GM21381 (cell line): Measurements from ENCODE around the gene CYB5B.
A peak's percentile ranks its signal among the peaks of the same experiment; 100 is the strongest.

Experiments used
- ATAC-seq: cut with Tn5 transposase; IDR thresholded peaks from one replicate; pipeline ENCODE4 v1.9.1; 2021; ENCODE audit warnings: mild to moderate bottlenecking, moderate library complexity; ENCODE audit not compliant: unreplicated experiment

CYB5B gene

DNA sequence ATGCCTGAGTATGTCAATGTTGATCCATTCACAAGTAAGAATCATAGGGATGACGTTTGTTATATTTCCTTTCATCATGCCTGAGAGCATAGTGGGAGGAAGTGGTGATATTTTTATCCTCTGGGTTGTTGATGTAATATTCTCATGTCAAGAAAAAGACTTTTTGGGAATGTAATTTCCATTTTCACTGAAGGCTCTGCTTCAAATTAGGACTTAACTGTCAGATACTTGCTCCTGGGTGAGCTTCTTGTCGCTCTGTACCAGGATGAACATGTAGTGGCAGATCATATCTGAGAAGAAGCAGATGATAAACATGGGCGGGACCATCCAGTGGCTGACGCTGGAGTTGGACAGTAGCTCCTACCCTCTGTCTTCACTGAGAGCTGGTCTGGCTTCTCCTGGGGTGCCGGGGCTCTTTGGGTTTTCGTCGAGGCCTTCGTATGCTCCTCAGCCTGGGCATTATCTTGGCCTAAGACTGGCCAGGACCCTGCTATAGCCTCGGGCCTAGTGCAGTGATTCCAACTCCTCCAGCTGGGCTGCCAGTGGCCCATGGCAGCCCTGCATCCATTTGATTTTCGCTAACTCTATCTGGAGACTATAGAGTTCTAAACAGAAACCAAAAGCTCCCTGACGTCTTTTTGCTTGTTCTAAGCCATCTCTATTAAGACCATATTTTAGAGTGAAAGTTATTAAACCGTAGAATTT, 19.7 kb downstream of the CYB5B start:
- ATAC-seq, result no peak

DNA sequence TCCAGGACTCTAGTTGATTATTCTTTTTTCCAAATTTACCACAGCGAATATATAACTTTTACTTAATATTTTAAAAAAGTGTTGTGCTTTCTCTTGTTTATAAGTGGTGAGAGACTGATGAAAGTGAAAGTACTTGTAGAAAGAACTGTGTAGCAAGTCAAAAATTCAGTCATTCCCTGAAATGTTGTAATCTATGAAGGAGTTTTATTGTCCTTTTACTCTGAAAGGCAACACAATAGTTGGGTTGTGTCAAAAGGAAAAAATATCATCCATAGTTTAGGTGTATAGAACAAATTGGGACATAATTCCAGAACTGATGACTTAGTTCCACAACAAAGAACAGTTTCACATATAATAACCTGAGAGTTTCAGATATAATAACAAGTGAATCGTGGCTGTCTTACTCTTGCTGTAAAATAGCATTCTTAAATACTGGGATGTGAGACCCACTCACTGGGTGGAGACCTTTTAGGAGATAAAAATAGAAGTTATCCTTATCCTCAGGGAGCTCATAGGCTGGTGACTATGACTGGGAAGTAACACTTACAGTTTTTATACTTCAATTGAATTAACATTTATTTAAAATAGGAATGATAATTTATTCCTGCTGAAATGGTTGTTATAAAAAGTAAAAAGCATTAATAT, 20.6 kb downstream of the CYB5B start:
- no peak for ATAC-seq

GRCh38 chr16:69448470-69449193, 24.2 kb downstream of the CYB5B start:
- no peak for ATAC-seq

DNA sequence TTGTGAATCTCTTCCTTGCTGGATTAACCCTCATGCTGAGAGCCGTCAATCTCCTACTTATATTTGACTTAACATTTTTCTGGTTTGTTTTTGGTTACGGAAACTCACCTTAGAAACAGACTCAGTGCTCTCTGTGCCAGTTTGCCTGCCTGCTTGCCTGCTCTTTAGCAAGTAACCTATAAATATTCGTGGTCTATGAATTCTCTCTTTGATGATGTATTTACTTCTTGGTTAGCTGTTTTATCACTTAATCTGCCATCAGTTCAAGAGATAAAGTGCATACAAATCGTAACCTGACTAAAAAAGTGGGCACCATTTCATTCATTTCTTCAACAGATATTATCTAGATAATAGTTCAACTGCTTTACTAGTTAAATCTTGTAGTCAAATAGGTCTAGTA, 26.7 kb downstream of the CYB5B start:
- no peak for ATAC-seq

- no peak for ATAC-seq
Measured at GRCh38 chr16:69453936-69454335, 29.5 kb downstream of the CYB5B start.

DNA sequence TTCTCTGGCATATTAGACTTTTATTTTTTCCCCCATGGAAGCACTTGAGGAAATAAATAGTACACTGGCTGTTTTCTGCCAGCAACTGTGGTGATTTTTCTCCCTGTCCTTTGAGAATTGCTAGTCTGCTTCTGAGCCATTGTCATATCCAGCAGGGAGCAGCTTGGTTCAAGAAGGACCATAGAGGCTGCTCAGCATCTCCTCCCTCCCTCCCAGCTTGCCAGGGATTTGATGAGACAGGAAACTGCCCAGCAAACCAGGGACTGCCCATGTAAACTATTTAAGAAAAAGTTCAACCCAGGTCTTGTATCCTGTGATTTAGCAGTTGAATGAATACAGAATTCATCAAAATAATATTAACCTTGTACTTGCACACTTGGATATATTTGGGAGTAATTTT, 39.5 kb downstream of the CYB5B start:
- ATAC-seq, result no peak

GRCh38 chr16:69465083-69465721, 40.8 kb downstream of the CYB5B start:
- ATAC-seq, result no peak

GRCh38 chr16:69465881-69466280, 41.5 kb downstream of the CYB5B start:
- no peak for ATAC-seq

DNA sequence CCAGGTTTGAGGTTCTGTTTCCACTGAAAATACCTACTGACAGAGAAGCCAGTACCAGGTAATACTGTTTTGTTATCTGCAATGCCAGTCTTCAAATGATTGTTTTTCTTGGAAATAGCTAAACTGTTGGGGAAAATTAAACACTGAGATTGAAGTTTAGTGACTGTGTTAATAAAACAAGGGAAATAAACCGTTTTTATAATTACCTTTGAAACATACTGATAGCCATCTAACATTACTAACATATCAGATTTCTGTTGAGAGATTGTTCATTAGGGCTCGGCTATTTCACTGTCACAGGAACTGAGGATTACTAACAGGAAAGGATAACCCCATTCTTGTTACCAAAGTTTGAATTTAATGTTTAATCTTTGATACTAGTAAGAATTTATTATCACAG, 42.1 kb downstream of the CYB5B start:
- ATAC-seq, result no peak

DNA sequence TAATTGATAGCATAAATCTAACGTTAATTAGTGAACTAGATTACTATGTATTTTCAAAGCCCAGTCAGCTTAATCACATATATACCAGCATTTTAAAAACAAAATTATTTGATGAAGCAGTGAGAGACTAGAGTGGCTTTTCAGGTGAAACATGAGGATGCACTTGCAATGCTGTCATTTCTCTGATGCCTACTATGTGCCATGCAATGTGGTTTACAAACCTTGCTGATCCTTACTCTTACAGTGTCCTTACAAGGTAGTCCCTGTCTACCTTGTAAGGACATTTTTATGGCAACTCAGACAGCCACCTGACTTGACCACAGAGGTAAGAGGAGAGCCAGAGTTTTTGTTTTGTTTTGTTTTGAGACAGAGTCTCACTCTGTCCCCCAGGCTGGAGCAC, 42.7 kb downstream of the CYB5B start:
- ATAC-seq, result no peak

DNA sequence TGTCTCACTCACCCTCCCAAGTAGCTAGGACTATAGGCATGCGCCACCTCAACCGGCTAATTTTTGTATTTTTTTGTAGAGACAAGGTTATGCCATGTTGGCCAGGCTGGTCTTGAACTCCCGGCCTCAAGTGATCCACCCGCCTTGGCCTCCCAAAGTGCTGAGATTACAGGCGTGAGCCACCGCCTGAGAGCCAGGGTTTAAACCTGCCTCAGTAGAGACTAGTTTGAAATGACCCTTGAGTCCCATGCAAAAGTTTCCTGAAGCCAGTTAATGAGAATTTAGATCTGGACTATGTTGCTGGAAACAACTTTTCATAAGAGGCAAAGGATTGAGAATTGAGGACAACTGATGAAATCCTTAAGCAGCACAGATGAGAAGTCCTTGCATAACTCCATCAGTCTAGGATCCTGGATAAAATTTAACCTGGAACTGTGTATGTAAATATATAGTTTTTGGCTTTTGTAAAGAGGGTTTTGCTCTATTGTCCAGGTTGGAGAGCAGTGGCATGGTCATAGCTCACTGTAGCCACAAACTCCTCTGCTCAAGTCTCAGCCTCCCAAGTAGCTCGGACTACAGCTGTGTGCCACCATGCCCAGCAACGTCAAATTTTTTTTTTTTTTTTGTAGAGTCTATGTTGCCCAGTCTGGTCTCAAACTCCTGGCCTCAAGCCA, 43.2 kb downstream of the CYB5B start:
- no peak for ATAC-seq

- peak; percentile 67 for ATAC-seq
Measured at GRCh38 chr16:69469807-69470561, 45.6 kb downstream of the CYB5B start.

DNA sequence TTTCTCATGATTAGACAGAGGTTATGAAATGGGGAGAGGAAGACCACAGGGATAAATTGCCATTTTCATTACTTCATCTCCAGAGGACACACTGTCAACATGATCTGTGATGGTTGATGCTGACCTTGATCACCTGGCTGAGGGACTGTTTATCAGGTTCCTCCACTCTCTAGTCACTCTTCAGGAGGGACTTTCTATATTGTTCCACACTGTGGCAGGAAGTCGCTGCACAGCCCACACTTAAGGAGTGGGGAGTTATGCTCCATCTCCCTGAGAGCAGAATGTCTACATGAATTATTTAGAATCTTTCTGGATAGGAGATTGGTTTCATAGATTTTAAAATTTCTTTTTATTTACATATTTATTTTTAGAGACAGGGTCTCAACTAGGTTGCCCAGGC, 46.7 kb downstream of the CYB5B start:
- ATAC-seq, result no peak

GRCh38 chr16:69474408-69474807, 50.0 kb downstream of the CYB5B start:
- no peak for ATAC-seq

- ATAC-seq, result no peak
Measured at GRCh38 chr16:69476920-69477443, 52.6 kb downstream of the CYB5B start.

DNA sequence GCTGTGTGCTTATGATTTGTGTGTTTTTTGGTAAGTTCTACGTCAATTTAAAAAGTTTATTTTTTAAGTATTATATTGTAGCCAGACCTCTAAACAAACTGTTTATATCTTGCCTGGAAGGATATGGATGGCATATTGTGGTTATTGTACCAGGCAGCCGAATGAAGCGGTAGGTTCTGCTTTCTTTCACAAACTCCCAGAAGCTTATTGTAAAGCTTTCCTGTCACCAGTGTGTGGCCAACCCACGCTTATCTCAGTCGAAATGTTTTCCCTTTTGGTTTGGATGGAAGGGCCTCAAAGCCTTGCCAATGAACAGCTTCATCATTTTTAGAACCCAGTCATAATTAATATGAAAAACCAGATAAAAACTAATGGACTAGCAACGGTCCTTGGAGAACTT, 53.1 kb downstream of the CYB5B start:
- no peak for ATAC-seq

DNA sequence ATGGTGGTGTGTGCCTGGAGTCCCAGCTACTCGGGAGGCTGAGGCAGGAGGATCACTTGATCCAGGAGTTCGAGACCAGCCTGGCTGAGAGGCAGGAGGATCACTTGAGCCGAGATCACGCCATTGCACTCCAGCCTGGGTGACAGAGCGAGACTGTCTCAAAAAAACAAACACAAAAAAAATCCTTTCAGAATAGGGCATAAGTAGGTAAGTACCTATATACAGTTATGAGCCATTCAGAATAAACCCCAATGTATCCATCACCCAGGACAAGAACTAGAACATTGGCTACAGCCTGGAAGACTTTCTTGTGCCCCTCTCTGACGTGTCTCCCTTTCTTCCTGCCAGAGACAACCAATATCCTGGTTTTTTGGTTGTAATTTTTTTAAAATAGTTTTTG, 54.3 kb downstream of the CYB5B start:
- no peak for ATAC-seq

DNA sequence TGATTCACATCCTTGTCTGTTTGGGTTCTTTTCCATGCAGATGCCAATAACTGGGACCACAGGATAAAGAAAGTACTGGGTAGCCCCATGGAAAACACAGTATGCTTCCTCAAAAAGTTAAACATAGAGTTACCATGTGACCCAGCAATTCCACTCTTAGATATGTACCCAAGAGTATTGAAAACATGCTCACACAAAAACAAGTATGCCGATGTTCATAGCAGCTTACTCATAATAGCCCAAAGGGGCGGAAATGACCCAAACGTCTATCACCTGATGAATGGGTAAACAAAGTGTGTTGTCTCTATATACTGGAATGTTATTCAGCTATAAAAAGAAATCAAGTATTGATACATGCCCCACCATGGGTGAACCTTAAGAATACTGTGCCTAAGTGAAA, 55.4 kb downstream of the CYB5B start:
- no peak for ATAC-seq

GRCh38 chr16:69481901-69482341, 57.5 kb downstream of the CYB5B start:
- ATAC-seq, result no peak

DNA sequence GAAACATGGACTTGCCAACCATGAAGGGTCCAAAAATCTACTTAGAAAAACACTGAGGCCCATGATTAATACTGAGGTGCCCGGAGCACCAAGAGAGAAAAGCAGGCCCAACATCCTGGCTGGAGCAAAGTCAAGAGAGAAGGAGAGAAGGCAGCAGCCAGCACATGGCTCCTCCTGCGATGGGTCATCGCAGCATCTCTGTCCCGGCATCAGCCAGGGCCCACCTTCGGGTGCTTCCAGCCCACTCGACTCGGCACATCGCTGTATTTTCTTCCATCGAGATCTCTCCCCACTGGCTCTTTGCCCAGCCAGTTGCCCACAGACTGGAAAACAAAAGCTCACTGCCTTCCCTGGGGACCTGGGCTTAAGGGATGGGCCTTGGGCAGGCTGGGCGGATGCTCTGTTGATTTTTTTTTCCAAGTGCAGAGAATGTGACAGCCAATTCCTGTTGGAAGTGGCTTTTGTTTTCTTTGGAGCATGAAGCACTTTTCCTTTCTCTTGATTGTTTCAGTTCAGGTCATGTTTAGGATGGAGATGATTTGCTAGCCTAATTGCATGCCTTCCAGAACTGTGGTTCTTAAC, 58.1 kb downstream of the CYB5B start:
- ATAC-seq, result no peak
